Natural killer cell (primary cell): ENCODE data around the gene BRPF3. TPM values are rescaled to one million over a fixed set of nuclear protein-coding genes. Genes with fewer than 3 reads are reported as not detected.

Experiments
- ATAC-seq, 3 donors: fragments of 150-1000 bp in 2 of 3; fragments of 200-7000 bp in 1 of 3; cut with Tn5 transposase; 1 replicate in 1 of 3; 2 replicates in 2 of 3; pipeline ENCODE4 v1.10.0; 2021; ENCODE audit warnings: mild to moderate bottlenecking in 2 of 3, moderate library complexity in 2 of 3
- DNase-seq, 2 donors: peaks; one replicate each; pipeline versions ENCODE4 v3.0.0 to v3.0.0-alpha.2; 2013 to 2021; ENCODE audit warnings: mixed read lengths in 1 of 2
- H3K27ac ChIP-seq: one replicate; pipeline ENCODE4 v1.5.1; 2013; ENCODE audit warnings: mild to moderate bottlenecking, low read length
- H3K27me3 ChIP-seq: one replicate; pipeline ENCODE4 v1.6.1; 2013; ENCODE audit warnings: low read length; ENCODE audit not compliant: control insufficient read depth, insufficient read depth
- H3K36me3 ChIP-seq: one replicate; pipeline ENCODE4 v1.6.1; 2013; ENCODE audit warnings: low read length; ENCODE audit not compliant: control insufficient read depth, insufficient read depth
- H3K4me1 ChIP-seq: one replicate; pipeline ENCODE4 v1.6.1; 2013; ENCODE audit warnings: low read length; ENCODE audit not compliant: control insufficient read depth, insufficient read depth
- H3K4me3 ChIP-seq: one replicate; pipeline ENCODE4 v1.5.1; 2013; ENCODE audit warnings: low read length
- H3K9me3 ChIP-seq: one replicate; pipeline ENCODE4 v1.6.1; 2013; ENCODE audit warnings: low read length; ENCODE audit not compliant: control insufficient read depth, insufficient read depth
- H3K27ac Mint-ChIP-seq, 2 donors: one replicate each; pipeline ENCODE4 v1.8.0; 2022; ENCODE audit warnings: mild to moderate bottlenecking in 2 of 2, mixed read lengths in 2 of 2, moderate library complexity in 1 of 2
- H3K27me3 Mint-ChIP-seq, 2 donors: one replicate each; pipeline ENCODE4 v1.8.0; 2022; ENCODE audit warnings: low read depth in 2 of 2, mixed read lengths in 2 of 2
- H3K36me3 Mint-ChIP-seq: one replicate; pipeline ENCODE4 v1.8.0; 2022; ENCODE audit warnings: mixed read lengths
- H3K4me1 Mint-ChIP-seq, 2 donors: one replicate each; pipeline ENCODE4 v1.8.0; 2022; ENCODE audit warnings: mixed read lengths in 2 of 2
- H3K4me3 Mint-ChIP-seq: one replicate; pipeline ENCODE4 v1.8.0; 2022; ENCODE audit warnings: mild to moderate bottlenecking, moderate library complexity, mixed read lengths
- H3K9me3 Mint-ChIP-seq, 2 donors: one replicate each; pipeline ENCODE4 v1.8.0; 2022; ENCODE audit warnings: mixed read lengths in 2 of 2
- WGBS: methylation state at CpG from one replicate; pipeline ENCODE4 v1.1.7; 2013; ENCODE audit warnings: missing lambda C conversion rate; ENCODE audit not compliant: insufficient coverage; 5-methylcytosine and 5-hydroxymethylcytosine counted together
- intact Hi-C: fragments of 100-400 bp; cut with micrococcal nuclease; formaldehyde crosslinking; loops from one replicate; pipeline ENCODE4 v1.14.2; 2022
- total RNA-seq, 4 donors: library from RNA; stranded (reverse); fragments of 120-200 nt in 1 of 4; gene quantifications; one replicate each; pipeline versions ENCODE4 v1.2.3 to v1.2.4, GENCODE V29; 2013 to 2022
- TF ChIP-seq, protein P1 (sequence below): fragments of 200-600 bp; IDR thresholded peaks from one replicate; pipeline ENCODE4 v1.8.0; 2022; ENCODE audit warnings: antibody characterized with exemption

The BRPF3 gene
- total RNA-seq, 3 donors from 2014 or later (not counting 1 experiment from before 2014, with no cell fraction given), result 46.0 to 58.5 (median 57.4) TPM

DNA sequence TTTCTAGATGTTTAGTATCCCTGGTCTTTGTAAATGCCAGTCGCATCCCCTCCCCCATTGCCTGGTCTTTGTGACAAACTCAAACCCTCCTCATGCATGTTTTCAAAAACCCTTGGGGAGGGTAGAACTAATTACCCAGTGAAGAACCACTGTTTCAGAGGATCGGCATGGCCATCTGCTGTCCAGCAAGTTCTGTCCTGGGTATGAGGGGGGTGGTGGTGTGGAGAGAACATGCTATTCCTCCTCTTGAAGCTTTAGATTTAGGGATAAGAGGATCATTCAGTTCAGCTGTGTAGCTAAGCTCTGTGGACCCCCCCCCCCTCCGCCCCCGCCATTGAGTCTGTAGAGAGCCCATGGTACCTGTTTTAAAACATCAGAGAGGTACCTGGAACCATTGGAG, 5.6 kb downstream of the BRPF3 start:
- H3K4me3 ChIP-seq, result no peak overlapping the region
- H3K27ac Mint-ChIP-seq, result no peak overlapping the region
- peaks cover 70 to 78% of the 10 kb centered on the region in 2 donors for H3K4me1 Mint-ChIP-seq
- H3K27me3 Mint-ChIP-seq, result no peaks in the 10 kb centered on the region
- H3K36me3 Mint-ChIP-seq, result peaks cover 15% of the 10 kb centered on the region
- ATAC-seq (no peak), DNase-seq (no peak)
- no peaks in the 10 kb centered on the region for H3K9me3 ChIP-seq
- TF ChIP-seq, protein P1, sequence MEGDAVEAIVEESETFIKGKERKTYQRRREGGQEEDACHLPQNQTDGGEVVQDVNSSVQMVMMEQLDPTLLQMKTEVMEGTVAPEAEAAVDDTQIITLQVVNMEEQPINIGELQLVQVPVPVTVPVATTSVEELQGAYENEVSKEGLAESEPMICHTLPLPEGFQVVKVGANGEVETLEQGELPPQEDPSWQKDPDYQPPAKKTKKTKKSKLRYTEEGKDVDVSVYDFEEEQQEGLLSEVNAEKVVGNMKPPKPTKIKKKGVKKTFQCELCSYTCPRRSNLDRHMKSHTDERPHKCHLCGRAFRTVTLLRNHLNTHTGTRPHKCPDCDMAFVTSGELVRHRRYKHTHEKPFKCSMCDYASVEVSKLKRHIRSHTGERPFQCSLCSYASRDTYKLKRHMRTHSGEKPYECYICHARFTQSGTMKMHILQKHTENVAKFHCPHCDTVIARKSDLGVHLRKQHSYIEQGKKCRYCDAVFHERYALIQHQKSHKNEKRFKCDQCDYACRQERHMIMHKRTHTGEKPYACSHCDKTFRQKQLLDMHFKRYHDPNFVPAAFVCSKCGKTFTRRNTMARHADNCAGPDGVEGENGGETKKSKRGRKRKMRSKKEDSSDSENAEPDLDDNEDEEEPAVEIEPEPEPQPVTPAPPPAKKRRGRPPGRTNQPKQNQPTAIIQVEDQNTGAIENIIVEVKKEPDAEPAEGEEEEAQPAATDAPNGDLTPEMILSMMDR, result no peak
- H3K9me3 Mint-ChIP-seq, result no peaks in the 10 kb centered on the region
- H3K27ac ChIP-seq, result no peak overlapping the region
- peaks cover 27% of the 10 kb centered on the region for H3K36me3 ChIP-seq
- peak overlapping the region; percentile 17 for H3K4me3 Mint-ChIP-seq
- peaks cover 58% of the 10 kb centered on the region for H3K4me1 ChIP-seq
- intact Hi-C loops, result no loop called here
- 92% methylated on average over 4 of the region's 4 CpGs for WGBS
- H3K27me3 ChIP-seq, result no peaks in the 10 kb centered on the region

DNA sequence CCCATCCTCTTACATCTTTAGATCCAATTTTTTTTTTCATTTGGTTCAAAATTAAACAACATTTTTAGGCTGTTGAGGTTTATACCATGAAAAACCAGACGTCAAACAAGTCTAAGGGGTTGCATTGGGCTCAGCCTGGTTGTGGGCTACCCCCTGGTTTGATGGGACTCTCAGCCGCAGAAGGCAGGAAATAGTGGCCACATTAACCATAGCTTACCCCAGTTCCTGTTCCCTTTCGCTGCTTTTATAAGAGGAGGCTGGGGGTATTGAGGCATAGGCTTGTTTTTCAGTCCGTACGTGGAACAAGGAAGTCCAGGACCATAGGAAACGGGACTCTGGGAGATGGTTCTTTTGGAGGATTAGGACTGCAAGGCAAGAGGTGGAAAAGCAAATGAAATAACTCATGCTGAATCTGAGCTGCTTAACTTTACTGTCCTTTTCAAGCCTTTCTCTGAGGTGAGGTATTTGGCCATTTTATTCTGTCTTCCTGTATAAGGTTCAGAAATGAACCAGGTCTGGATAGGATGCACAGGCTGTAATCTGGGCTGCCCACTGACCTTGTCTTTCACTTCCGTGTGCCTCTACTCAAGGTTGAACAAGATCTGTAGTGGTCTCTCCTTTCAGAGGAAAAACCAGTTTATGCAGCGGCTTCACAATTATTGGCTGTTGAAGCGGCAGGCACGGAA, 7.7 kb downstream of the BRPF3 start:
- no peaks in the 10 kb centered on the region for H3K27me3 ChIP-seq
- peaks cover 48% of the 10 kb centered on the region for H3K4me1 ChIP-seq
- no peaks in the 10 kb centered on the region for H3K27me3 Mint-ChIP-seq
- ATAC-seq (peak; percentile 85 to 99 (median 92)), DNase-seq (peak; percentile 57 to 84)
- H3K4me1 Mint-ChIP-seq, result peaks cover 55 to 63% of the 10 kb centered on the region in 2 donors
- WGBS, result 38% methylated on average over 10 of the region's 10 CpGs
- H3K36me3 Mint-ChIP-seq, result peaks cover 15% of the 10 kb centered on the region
- intact Hi-C loops, result loop anchor here (2.0 kb wide), 1 partner anchor 81 kb away; no protein-coding TSS in a partner anchor
- peak overlapping the region; percentile 86 for H3K4me3 Mint-ChIP-seq
- peak overlapping the region; percentile 2 for H3K4me3 ChIP-seq
- no peaks in the 10 kb centered on the region for H3K9me3 ChIP-seq
- H3K9me3 Mint-ChIP-seq, result no peaks in the 10 kb centered on the region
- peaks cover 47% of the 10 kb centered on the region for H3K36me3 ChIP-seq
- H3K27ac Mint-ChIP-seq, result peak overlapping the region; percentile 84
- TF ChIP-seq, protein P1, result no peak
- no peak overlapping the region for H3K27ac ChIP-seq

DNA sequence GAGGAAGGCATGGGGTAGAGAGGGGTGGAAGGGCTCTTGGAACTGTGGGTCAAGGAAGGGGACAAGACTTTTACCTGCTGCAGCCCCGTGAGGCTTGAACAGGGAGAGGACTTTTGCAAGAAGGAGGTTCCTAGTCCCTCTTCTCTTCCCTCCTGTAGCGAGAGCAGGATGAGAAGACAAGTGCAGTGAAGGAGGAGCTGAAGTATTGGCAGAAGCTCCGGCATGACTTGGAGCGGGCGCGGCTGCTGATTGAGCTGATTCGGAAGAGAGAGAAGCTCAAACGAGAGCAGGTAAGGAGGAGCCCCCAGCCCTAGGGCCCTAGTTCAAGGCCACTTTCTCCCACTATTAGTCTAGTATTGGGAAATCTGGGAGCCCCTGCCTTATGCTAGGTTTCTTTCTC, 10.6 kb downstream of the BRPF3 start:
- H3K27me3 Mint-ChIP-seq, result no peaks in the 10 kb centered on the region
- 100% methylated on average over 7 of the region's 8 CpGs for WGBS
- Histone ChIP-seq H3K27me3 (no peaks in the 10 kb centered on the region), H3K27ac (no peak overlapping the region), H3K36me3 (peaks cover 57% of the 10 kb centered on the region), H3K9me3 (no peaks in the 10 kb centered on the region), H3K4me3 (no peak overlapping the region), H3K4me1 (peaks cover 32% of the 10 kb centered on the region)
- no peak overlapping the region for H3K4me3 Mint-ChIP-seq
- no peak overlapping the region for H3K27ac Mint-ChIP-seq
- intact Hi-C loops, result no loop called here
- TF ChIP-seq, protein P1, result no peak
- no peaks in the 10 kb centered on the region for H3K9me3 Mint-ChIP-seq
- H3K36me3 Mint-ChIP-seq, result peaks cover 25% of the 10 kb centered on the region
- H3K4me1 Mint-ChIP-seq, result peaks cover 44 to 52% of the 10 kb centered on the region in 2 donors
- no peak for ATAC-seq
- DNase-seq, result no peak

DNA sequence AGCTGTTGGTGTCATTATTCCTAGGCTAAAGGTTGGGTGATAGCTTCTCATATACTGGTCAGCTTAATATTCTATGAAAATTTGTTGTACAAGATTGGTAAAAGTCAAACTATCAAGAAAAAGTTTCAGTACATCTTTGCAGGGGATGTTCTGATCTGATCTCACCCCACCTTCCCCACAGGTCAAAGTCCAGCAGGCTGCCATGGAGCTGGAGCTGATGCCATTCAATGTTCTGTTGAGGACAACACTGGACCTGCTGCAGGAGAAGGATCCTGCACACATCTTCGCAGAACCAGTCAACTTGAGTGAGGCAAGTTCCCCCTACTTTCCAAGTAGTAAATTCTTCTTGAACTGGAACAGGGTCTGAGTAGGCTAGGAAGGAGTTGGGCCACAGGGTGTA, 13.1 kb downstream of the BRPF3 start:
- Mint-ChIP-seq H3K36me3 (peaks cover 25% of the 10 kb centered on the region), H3K9me3 (no peaks in the 10 kb centered on the region), H3K27me3 (no peaks in the 10 kb centered on the region), H3K27ac (no peak overlapping the region), H3K4me3 (no peak overlapping the region), H3K4me1 (peaks cover 22 to 28% of the 10 kb centered on the region in 2 donors)
- TF ChIP-seq, protein P1, result no peak
- intact Hi-C loops, result no loop called here
- Histone ChIP-seq H3K9me3 (no peaks in the 10 kb centered on the region), H3K27ac (no peak overlapping the region), H3K36me3 (peaks cover 78% of the 10 kb centered on the region), H3K4me1 (peaks cover 9% of the 10 kb centered on the region), H3K27me3 (no peaks in the 10 kb centered on the region), H3K4me3 (no peak overlapping the region)
- DNase-seq (no peak), ATAC-seq (no peak)
- 100% methylated on average over 1 of the region's 1 CpG for WGBS
